PC-3 (cell line): ENCODE measurements around the gene JAK2.

Experiments
- EZH2 ChIP-seq: fragments of 300-600 bp; sonication (generic); IDR thresholded peaks from one replicate; pipeline ENCODE4 v1.6.1; 2017; ENCODE audit warnings: antibody characterized with exemption, mild to moderate bottlenecking, low read length; ENCODE audit not compliant: unreplicated experiment
- TF ChIP-seq, protein P1 (sequence below): fragments of 300-600 bp; sonication (generic); conservative IDR thresholded peaks from 2 replicates; pipeline ENCODE4 v1.5.1; 2017; ENCODE audit warnings: antibody characterized with exemption, low read depth, mild to moderate bottlenecking, low read length

DNA sequence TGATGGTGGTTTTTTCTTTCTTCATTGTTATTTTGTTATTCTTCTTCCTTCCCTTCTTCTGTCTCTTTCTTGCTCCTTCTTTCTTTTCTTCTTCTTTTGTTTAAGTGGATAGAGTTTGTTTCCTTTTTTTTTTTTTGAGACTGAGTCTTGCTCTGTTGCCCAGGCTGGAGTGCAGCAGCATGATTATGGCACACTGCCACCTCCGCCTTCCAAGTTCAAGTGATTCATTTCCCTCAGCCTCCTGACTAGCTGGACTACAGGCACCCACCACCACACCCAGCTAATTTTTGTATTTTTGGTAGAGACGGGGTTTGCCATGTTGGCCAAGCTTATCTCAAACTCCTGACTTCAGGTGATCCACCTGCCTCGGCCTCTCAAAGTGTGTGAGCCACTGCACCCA is 40.3 kb downstream of the JAK2 start:
- TF ChIP-seq, protein P1, sequence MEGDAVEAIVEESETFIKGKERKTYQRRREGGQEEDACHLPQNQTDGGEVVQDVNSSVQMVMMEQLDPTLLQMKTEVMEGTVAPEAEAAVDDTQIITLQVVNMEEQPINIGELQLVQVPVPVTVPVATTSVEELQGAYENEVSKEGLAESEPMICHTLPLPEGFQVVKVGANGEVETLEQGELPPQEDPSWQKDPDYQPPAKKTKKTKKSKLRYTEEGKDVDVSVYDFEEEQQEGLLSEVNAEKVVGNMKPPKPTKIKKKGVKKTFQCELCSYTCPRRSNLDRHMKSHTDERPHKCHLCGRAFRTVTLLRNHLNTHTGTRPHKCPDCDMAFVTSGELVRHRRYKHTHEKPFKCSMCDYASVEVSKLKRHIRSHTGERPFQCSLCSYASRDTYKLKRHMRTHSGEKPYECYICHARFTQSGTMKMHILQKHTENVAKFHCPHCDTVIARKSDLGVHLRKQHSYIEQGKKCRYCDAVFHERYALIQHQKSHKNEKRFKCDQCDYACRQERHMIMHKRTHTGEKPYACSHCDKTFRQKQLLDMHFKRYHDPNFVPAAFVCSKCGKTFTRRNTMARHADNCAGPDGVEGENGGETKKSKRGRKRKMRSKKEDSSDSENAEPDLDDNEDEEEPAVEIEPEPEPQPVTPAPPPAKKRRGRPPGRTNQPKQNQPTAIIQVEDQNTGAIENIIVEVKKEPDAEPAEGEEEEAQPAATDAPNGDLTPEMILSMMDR, result no peak
- no peak for TF ChIP-seq EZH2
